Activated CD4-positive, alpha-beta T cell treated with anti-CD3 and anti-CD28 coated beads for 48 hours (primary cell): ENCODE measurements around the gene HP.
A peak's percentile ranks its signal among the peaks of the same experiment; 100 is the strongest.
"Not testable (repeated sequence)": the region's sequence is repeated elsewhere in the genome, so short reads cannot be mapped to it uniquely, and the experiment has no call there.

Experiments
- DNase-seq: peaks from one replicate; pipeline ENCODE4 v3.0.0-alpha.2; 2020

The HP gene, protein sequence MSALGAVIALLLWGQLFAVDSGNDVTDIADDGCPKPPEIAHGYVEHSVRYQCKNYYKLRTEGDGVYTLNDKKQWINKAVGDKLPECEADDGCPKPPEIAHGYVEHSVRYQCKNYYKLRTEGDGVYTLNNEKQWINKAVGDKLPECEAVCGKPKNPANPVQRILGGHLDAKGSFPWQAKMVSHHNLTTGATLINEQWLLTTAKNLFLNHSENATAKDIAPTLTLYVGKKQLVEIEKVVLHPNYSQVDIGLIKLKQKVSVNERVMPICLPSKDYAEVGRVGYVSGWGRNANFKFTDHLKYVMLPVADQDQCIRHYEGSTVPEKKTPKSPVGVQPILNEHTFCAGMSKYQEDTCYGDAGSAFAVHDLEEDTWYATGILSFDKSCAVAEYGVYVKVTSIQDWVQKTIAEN

DNA sequence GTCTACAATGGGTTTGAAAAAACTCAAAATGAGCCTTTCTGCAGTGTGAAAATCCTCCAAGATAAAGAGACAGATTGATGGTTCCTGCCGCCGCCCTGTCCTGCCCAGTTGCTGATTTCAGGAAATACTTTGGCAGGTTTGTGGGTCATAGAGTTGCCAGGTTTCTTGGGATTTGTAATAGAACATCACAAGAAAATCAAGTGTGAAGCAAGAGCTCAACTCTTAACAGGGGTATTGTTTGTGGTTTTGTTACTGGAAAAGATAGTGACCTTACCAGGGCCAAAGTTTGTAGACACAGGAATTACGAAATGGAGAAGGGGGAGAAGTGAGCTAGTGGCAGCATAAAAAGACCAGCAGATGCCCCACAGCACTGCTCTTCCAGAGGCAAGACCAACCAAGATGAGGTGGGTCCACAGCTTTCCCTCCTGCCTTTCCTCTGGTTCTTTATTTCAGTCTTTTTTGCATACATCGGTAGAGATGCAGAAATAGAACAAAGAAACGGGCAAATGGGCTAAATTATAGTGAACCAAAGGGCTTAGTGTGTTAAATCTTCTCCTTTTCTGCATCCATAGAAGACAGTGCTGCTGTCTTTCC, at the start of gene HP:
TSS of gene HP (plus strand) at position 252 of the 594 bp plus-strand sequence. CDS start at position 400, 148 bp downstream.
- DNase-seq: not testable (repeated sequence)

DNA sequence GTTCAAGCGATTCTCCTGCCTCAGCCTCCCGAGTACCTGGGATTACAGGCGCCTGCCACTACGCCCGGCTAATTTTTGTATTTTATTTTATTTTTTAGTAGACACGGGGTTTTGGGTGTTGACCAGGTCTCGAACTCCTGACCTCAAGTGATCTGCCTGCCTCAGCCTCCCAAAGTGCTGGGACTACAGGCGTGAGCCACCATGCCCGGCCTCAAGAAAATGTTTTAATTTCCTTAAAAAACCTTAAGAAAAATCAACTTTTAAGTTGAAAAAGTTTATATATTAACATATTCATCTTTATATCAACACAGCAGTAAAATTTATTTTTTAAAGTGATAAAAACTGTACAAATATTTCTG, 46.3 kb upstream of the HP start:
- not testable (repeated sequence) for DNase-seq

- DNase-seq: peak; percentile 99
Observed at GRCh38 chr16:72008424-72009216, 45.7 kb upstream of the HP start, which contains the start of gene DHODH. Gene DHODH, plus strand, starts transcription at chr16:72008744. Its CDS starts 21 bp downstream, at chr16:72008765.

- no peak for DNase-seq
Observed at GRCh38 chr16:72009779-72010178, 44.5 kb upstream of the HP start.

DNA sequence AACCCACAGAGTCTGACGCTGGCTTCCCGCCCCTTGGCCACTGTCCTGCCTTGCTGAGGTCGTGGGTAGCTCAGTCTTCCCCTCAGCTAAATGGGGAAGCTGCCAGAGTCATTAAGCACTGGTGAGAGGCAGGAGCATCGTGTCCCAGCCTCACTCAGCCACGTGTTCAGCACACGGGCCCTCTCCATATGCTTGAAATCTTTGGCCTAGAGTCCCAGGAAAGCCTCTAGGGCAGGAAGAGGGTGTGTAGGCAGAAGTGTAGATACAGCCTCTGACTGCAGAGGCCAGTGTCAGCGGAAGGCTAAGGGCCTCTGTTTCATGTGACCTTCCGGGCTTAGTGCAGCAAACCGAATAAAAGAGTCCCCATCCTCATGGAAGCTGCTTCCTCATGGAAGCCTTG, 41.7 kb upstream of the HP start:
- no peak for DNase-seq

DNA sequence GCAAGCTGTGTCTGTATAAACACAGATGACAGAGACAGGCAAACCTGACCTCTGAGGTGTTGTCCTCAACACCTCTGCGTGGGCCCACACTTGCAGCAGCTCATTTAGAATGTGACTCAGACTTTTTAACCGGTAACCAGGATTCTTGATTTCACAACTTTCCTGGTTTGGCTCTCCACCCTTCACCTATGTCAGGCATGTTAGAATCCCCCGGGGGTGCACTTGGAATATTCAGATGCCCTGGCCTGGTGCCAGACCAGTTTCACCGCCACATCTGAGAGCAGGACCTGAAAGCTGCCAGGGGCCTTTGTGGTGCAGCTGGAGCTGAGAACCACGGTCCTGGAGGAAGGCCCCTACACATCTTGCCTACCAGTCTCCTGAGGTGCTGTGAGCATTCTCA, 40.9 kb upstream of the HP start:
- peak; percentile 41 for DNase-seq

GRCh38 chr16:72013888-72014581, 40.3 kb upstream of the HP start:
- peak; percentile 8 for DNase-seq

GRCh38 chr16:72014675-72015074, 39.6 kb upstream of the HP start:
- DNase-seq: no peak

GRCh38 chr16:72015124-72015523, 39.2 kb upstream of the HP start:
- no peak for DNase-seq

GRCh38 chr16:72018470-72018869, 35.8 kb upstream of the HP start:
- DNase-seq: no peak

DNA sequence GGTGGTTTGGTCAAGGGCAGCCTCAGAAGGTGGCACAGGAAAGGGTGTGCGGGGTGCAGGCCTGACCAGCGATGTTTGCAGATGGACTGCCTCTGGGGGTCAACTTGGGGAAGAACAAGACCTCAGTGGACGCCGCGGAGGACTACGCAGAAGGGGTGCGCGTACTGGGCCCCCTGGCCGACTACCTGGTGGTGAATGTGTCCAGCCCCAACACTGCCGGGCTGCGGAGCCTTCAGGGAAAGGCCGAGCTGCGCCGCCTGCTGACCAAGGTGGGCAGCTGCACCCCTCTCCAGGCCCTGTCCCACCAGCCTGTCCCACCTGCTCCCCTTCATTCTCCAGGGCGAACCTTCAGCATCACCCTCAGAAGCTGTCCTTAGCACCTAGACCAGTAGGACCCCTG, 33.3 kb upstream of the HP start:
- DNase-seq: no peak

DNA sequence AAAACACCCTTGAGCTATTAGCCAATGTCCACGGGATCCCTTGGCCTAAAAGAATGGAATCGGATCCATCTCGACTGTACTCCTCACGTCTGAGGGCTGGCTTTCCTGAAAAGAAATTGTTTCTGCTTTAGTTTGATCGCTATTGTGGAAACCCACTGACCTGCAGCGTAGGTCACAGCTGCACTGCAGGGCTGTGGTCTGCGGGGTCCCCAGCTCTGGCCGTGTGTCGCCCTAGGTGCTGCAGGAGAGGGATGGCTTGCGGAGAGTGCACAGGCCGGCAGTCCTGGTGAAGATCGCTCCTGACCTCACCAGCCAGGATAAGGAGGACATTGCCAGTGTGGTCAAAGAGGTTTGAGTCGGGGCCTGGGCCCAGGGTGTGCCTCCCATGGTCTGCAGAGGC, 32.2 kb upstream of the HP start:
- DNase-seq: no peak

- no peak for DNase-seq
Observed at GRCh38 chr16:72023962-72024361, 30.3 kb upstream of the HP start.

DNA sequence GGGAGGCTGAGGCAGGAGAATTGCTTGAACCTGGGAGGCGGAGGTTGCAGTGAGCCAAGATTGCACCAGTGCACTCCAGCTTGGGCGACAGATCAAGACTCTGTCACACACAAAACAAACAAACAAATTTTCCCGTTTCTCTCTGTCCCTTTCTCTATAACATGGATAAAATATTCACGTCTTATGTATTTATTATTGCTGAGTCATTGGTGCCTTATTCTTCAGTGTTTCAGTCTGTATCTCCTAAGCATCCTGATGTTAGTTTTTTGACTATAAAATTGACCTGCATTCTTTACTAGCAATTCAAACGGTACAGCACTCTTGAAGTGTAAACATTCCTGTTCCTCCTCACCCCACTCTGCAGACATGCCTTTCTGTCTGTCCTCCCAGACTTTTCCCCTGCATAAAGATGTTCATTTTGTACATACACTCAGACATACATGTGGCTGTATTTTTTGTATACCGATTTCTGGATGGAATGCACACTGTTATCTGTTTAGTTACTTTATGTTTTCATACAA, 29.4 kb upstream of the HP start:
- no peak for DNase-seq

DNA sequence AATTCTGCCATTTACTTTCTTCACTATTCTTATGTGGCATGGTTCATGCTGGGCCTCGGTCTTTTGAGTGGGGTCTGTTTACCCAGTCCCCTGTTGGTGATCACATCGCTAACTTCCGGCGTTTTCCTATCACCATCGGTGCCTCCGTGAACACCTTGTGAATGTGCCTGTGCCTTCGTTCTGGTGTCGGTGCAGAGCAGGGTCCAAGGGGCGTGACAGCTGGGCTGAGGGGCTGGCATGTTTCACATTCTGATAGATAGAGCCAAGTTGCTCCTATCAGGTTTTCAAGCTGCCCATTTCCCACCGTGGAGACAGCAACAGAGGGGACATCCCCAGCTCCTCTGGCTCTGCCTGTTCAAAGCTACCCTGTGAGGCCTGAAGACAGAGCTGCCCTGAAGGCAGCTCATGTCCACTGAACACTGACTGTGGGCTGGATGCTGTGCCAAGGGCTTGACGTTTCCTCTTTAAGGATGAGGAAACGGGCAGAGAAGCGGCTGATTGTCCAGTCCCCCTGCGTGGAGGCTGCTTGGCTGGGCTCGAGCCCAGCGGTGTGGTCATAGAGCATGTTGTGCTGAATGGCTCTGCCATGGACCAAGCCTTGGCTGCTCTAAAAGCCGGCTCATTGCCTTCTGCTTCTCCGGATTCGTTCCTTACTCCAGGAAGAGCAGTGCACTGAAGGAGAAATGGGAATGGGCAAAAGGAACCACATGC, 28.7 kb upstream of the HP start:
- DNase-seq: no peak

GRCh38 chr16:72027669-72028378, 26.5 kb upstream of the HP start:
- no peak for DNase-seq

- no peak for DNase-seq
Observed at GRCh38 chr16:72029567-72030271, 24.6 kb upstream of the HP start.

- DNase-seq: no peak
Observed at GRCh38 chr16:72033437-72033836, 20.9 kb upstream of the HP start.

DNA sequence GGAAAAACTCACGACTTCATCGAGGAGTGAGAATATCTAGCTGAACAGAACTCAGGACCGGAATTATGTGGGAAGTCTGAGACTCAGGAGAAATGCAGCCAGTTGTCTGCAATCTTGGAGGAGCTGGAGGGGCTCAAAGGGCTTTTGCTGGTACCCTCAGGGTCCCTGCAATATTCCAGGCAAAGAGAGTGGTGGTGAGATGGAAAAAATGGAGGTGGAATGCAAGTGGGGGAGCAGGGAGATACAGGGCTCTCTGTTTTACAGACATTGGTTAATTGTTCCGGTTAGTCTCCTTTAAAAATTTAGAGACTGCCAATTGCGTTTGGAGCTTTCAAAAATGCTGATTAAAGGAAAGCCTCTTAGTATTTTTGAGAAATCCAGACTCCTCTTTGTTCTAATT, 18.2 kb upstream of the HP start:
- no peak for DNase-seq

GRCh38 chr16:72042157-72042660, 12.1 kb upstream of the HP start:
- DNase-seq: no peak

GRCh38 chr16:72043058-72043457, 11.2 kb upstream of the HP start:
- no peak for DNase-seq
